RWPE2 (cell line): ENCODE measurements around the gene ECSIT.

Experiments
- ATAC-seq: fragments of 200-7000 bp; cut with Tn5 transposase; 3 replicates; pipeline ENCODE4 v1.9.1; 2021; ENCODE audit warnings: low read depth
- DNase-seq: peaks from one replicate; pipeline ENCODE4 v3.0.0-alpha.2; 2020; ENCODE audit warnings: low spot score
- H3K27ac ChIP-seq: fragments of 450-650 bp; 2 replicates; pipeline ENCODE4 v1.5.1; 2017; ENCODE audit warnings: mild to moderate bottlenecking; ENCODE audit not compliant: poor library complexity, severe bottlenecking
- H3K27me3 ChIP-seq: fragments of 250-450 bp; sonication (Bioruptor Pico); 2 replicates; pipeline ENCODE4 v1.5.1; 2021; ENCODE audit warnings: mild to moderate bottlenecking, moderate library complexity; ENCODE audit not compliant: insufficient read depth, poor library complexity, severe bottlenecking
- H3K36me3 ChIP-seq: fragments of 250-450 bp; sonication (Bioruptor Pico); 2 replicates; pipeline ENCODE4 v1.5.1; 2020; ENCODE audit warnings: low read depth, mild to moderate bottlenecking, moderate library complexity
- H3K4me1 ChIP-seq: fragments of 250-450 bp; sonication (Bioruptor Pico); 2 replicates; pipeline ENCODE4 v1.5.1; 2021; ENCODE audit warnings: mild to moderate bottlenecking, moderate library complexity; ENCODE audit not compliant: insufficient read depth, poor library complexity, severe bottlenecking
- H3K4me3 ChIP-seq: fragments of 250-450 bp; sonication (Bioruptor Pico); 2 replicates; pipeline ENCODE4 v1.5.1; 2021; ENCODE audit warnings: mild to moderate bottlenecking, moderate library complexity; ENCODE audit not compliant: severe bottlenecking
- H3K9me3 ChIP-seq: fragments of 250-450 bp; sonication (Bioruptor Pico); 2 replicates; pipeline ENCODE4 v1.5.1; 2021; ENCODE audit warnings: mild to moderate bottlenecking, moderate library complexity; ENCODE audit not compliant: severe bottlenecking
- TF ChIP-seq, protein P1 (sequence below): fragments of 450-650 bp; IDR thresholded peaks from one replicate; pipeline ENCODE4 v1.5.1; 2017; ENCODE audit warnings: mild to moderate bottlenecking, moderate library complexity; ENCODE audit not compliant: poor library complexity, severe bottlenecking

The ECSIT gene

DNA sequence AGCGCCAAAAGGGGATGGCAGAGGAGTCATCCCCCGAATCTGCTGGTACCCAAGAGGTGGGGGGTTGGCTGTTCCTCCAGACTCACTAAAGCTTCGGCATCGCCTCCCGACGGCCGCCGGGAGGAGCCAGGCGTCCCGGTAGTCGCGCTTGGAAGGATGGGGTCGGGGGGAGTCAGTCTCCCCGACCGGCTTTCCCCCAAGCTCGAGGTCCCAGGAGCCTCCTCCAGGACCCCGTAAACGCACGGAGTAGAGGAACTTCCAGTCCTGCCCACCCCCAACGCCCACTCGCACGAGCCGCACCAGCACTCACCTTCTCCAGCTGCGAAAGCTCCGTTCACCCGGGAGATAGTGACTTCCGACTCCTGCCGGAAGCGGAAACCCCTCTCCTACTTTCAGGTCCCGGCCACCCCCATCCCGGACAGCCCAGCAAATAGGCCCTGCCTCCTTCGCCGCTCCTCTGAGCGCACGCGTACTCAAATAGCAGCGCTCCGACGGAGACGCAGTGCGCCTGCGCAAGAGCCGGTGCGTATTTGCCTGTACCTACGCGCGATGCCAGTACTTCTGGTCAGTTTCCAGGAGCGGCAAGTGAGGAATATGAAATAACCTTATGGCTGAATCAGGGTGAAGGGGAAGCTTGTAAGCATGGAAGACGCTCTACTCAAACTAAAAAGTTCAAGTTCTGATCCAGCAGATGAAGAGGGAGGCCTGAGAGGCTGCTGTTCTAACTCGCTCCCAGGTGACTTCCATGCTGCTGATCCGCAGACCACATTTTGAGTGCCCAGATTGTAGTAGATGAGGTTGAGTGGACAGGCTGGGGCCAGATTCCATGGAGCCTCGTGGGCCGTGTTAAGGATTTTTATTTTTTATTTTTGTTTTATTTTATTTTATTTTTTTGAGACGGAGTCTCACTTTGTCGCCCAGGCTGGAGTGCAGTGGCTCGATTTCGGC lies 30.2 kb upstream of the ECSIT start, which contains the start of gene ELOF1:
Gene ELOF1, minus strand, starts transcription at position 350 of the 948 bp plus-strand sequence. CDS start 4,883 bp downstream, outside the sequence.
- TF ChIP-seq, protein P1, sequence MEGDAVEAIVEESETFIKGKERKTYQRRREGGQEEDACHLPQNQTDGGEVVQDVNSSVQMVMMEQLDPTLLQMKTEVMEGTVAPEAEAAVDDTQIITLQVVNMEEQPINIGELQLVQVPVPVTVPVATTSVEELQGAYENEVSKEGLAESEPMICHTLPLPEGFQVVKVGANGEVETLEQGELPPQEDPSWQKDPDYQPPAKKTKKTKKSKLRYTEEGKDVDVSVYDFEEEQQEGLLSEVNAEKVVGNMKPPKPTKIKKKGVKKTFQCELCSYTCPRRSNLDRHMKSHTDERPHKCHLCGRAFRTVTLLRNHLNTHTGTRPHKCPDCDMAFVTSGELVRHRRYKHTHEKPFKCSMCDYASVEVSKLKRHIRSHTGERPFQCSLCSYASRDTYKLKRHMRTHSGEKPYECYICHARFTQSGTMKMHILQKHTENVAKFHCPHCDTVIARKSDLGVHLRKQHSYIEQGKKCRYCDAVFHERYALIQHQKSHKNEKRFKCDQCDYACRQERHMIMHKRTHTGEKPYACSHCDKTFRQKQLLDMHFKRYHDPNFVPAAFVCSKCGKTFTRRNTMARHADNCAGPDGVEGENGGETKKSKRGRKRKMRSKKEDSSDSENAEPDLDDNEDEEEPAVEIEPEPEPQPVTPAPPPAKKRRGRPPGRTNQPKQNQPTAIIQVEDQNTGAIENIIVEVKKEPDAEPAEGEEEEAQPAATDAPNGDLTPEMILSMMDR: peak; percentile 17
- DNase-seq (peak; percentile 99), ATAC-seq (peak; percentile 98)
- H3K27ac ChIP-seq: peak within 1 kb of the TSS; percentile 22
- H3K4me3 ChIP-seq: peak within 1 kb of the TSS; percentile 59
- H3K9me3 ChIP-seq: no peaks in the 10 kb centered on the region
- no peaks in the 10 kb centered on the region for H3K27me3 ChIP-seq
- peaks cover 3% of the 10 kb centered on the region; the same call in 1 of the 2 replicates for H3K36me3 ChIP-seq
- peaks cover 4% of the 10 kb centered on the region for H3K4me1 ChIP-seq

DNA sequence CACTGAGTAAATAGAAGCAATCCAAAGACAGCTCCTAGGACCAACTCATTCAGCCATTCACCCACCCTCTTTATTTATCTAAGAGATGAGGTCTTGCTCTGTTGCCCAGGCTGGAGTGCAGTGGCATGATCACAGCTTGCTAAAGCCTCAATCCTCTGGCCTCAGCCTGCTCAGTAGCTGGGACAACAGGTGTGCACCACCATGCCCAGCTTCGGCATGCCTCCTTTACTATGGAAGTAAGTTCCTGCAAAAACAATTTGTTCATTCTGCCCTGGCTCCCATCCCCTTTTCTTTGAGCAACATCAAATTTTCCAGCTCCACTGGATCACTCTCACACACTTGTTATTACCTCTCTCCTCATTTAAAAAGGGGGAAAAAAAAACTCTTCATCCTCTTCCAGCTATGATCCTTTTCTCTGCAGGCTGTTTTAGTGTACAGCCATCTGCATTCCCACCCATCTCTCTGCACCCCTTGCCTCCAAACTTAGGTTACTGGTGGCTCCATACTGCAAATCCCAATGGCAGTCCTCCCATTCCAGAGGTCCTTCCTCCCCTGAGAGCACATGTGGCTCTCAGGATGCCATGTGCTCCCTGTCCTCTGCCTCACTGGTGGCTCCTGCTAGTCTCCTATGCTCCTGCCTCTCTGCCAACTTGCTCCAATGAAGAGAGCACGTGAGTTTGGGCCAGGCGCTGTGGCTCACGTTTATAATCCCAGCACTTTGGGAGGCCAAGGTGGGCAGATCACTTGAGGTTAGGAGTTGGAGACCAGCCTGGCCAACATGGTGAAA lies 27.9 kb upstream of the ECSIT start:
- TF ChIP-seq, protein P1: no peak
- H3K9me3 ChIP-seq: no peaks in the 10 kb centered on the region
- H3K4me3 ChIP-seq: no peak overlapping the region
- H3K36me3 ChIP-seq: peaks cover 15% of the 10 kb centered on the region
- ATAC-seq (no peak), DNase-seq (no peak)
- H3K4me1 ChIP-seq: peaks cover 4% of the 10 kb centered on the region
- no peak overlapping the region for H3K27ac ChIP-seq
- H3K27me3 ChIP-seq: no peaks in the 10 kb centered on the region

DNA sequence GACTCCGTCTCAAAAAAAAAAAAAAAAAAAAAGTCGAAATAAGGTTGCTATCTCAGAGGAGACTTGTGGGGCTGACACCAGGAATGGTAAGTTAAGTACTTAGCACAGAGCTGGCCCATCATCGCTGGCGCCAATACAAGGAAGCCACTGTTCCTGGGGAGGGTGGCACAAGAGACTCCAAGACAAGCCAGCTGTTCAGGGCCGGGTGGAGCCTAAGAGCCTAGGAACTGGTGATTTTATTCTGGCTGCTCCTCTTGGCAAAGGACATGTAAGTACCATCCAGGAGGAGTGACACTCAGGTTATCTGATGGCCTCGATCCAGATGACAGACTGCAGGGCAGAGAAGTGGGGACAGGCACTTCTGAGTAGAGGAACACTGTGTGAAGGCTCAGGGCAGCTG lies 26.3 kb upstream of the ECSIT start:
- Histone ChIP-seq H3K9me3 (no peaks in the 10 kb centered on the region), H3K4me3 (no peak overlapping the region), H3K36me3 (peaks cover 15% of the 10 kb centered on the region), H3K4me1 (peaks cover 3% of the 10 kb centered on the region), H3K27me3 (no peaks in the 10 kb centered on the region), H3K27ac (no peak overlapping the region)
- no peak for ATAC-seq
- no peak for DNase-seq
- TF ChIP-seq, protein P1: no peak

DNA sequence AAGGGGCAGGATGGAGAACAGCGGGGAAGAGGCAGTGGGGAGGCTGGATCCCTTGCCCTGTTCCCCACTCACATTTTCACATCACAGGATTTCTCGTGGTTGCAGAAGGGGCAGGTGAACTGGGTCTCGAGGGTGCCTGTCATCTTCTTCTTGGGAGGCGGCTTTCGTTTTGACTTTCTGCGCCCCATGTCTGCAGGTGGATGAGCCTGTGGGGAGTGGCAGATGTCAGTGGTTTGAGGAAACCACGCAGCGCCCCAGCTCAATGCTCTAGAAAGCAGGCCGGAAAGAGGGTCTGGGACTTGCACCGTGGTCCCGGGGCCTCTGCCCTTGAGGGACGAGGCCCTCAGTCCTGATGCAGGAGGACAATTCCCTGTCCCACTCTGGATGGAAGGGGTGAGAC lies 25.2 kb upstream of the ECSIT start:
- no peak overlapping the region for H3K4me3 ChIP-seq
- TF ChIP-seq, protein P1: no peak
- H3K27me3 ChIP-seq: no peaks in the 10 kb centered on the region
- H3K36me3 ChIP-seq: peaks cover 15% of the 10 kb centered on the region
- DNase-seq (no peak), ATAC-seq (no peak)
- no peaks in the 10 kb centered on the region for H3K9me3 ChIP-seq
- H3K4me1 ChIP-seq: no peaks in the 10 kb centered on the region
- H3K27ac ChIP-seq: no peak overlapping the region
